GM12878 (cell line): ENCODE data around the gene HYAL4. TPM values are rescaled to one million over a fixed set of nuclear protein-coding genes. Genes with fewer than 3 reads are reported as not detected.

Source experiments
- ATAC-seq: fragments of 200-7000 bp; cut with Tn5 transposase; 3 replicates; pipeline ENCODE4 v1.9.1; 2020; ENCODE audit warnings: mild to moderate bottlenecking, moderate library complexity
- BruUV-seq: library from RNA; stranded (reverse); fragments of 400-500 nt; replicated peaks from 2 replicates; lab custom pipeline; 2021; lab: Mats Ljungman, UMichigan
- CTCF ChIA-PET: fragments of 300-600 bp; sonication (Branson Sonifier 250); formaldehyde crosslinking; extraction: SDS; loops from one replicate; lab custom pipeline; 2021; ENCODE audit warnings: inconsistent platforms; lab: Yijun Ruan, JAX
- POLR2A ChIA-PET: fragments of 350-600 bp; formaldehyde crosslinking; extraction: SDS; loops from one replicate; lab custom pipeline; 2021; ENCODE audit warnings: inconsistent platforms; lab: Charles Lee
- RAD21 ChIA-PET: fragments of 300-600 bp; sonication (Branson Sonifier 250); formaldehyde crosslinking; loops from one replicate; lab custom pipeline; 2023; ENCODE audit warnings: antibody characterized with exemption; ENCODE audit not compliant: unreplicated experiment; lab: Charles Lee
- SMC1A ChIA-PET: fragments of 300-600 bp; sonication (Branson Sonifier 250); formaldehyde crosslinking; loops from one replicate; lab custom pipeline; 2023; ENCODE audit not compliant: unreplicated experiment, uncharacterized antibody; lab: Charles Lee
- DNase-seq: peaks from one replicate; pipeline ENCODE4 v3.0.0-alpha.2; 2011; ENCODE audit warnings: low read depth, low spot score
- FAIRE-seq: peaks from 3 replicates; lab custom pipeline; 2011; peaks lifted over from hg19 to GRCh38; lab: Jason Lieb, UNC
- H2AFZ ChIP-seq: 2 replicates; pipeline ENCODE4 v1.6.0; 2011; ENCODE audit warnings: low read depth, low read length, control low read depth; ENCODE audit not compliant: control insufficient read depth
- H3K27ac ChIP-seq: 2 replicates; pipeline ENCODE4 v1.5.1; 2011; ENCODE audit warnings: control low read depth; ENCODE audit not compliant: control insufficient read depth, insufficient read depth
- H3K27me3 ChIP-seq, 2 experiments: replicated peaks in 1 of 2; 2 replicates each; pipeline versions ENCODE4 v1.6.0 to v1.6.1; 2011; ENCODE audit warnings: low read length in 1 of 2; ENCODE audit not compliant: control insufficient read depth in 2 of 2, insufficient read depth in 2 of 2
- H3K36me3 ChIP-seq, 2 experiments: 2 replicates each; pipeline ENCODE4 v1.5.1; 2011; ENCODE audit warnings: low read length in 1 of 2; ENCODE audit not compliant: control insufficient read depth in 2 of 2, insufficient read depth in 2 of 2
- H3K4me1 ChIP-seq: 2 replicates; pipeline ENCODE4 v1.6.1; 2011; ENCODE audit warnings: mild to moderate bottlenecking, low read length, moderate library complexity, mixed read lengths; ENCODE audit not compliant: control insufficient read depth, insufficient read depth
- H3K4me2 ChIP-seq: 2 replicates; pipeline ENCODE4 v1.6.0; 2011; ENCODE audit warnings: control low read depth; ENCODE audit not compliant: control insufficient read depth, insufficient read depth
- H3K4me3 ChIP-seq: fragments of 200-600 bp; sonication (generic); 2 replicates; pipeline ENCODE4 v1.5.1; 2016
- H3K79me2 ChIP-seq: 2 replicates; pipeline ENCODE4 v1.6.0; 2011; ENCODE audit warnings: low read length; ENCODE audit not compliant: control insufficient read depth, insufficient read depth
- H3K9ac ChIP-seq: 2 replicates; pipeline ENCODE4 v1.8.0; 2011; ENCODE audit warnings: low read length, control low read depth, mixed read lengths; ENCODE audit not compliant: control insufficient read depth, insufficient read depth
- H3K9me3 ChIP-seq: replicated peaks from 3 replicates; pipeline ENCODE4 v1.5.1; 2011; ENCODE audit warnings: mild to moderate bottlenecking, low read length; ENCODE audit not compliant: control insufficient read depth, insufficient read depth
- H4K20me1 ChIP-seq: 2 replicates; pipeline ENCODE4 v1.6.0; 2011; ENCODE audit not compliant: control insufficient read depth, insufficient read depth
- CHD2 ChIP-seq: IDR thresholded peaks from 2 replicates; pipeline ENCODE4 v1.6.1; 2011; ENCODE audit warnings: low read depth, low read length, improper control_type of control experiment, borderline replicate concordance
- CREM ChIP-seq: IDR thresholded peaks from 2 replicates; pipeline ENCODE4 v1.6.1; 2014; ENCODE audit warnings: antibody characterized with exemption, low read depth
- CTCF ChIP-seq, 3 experiments: IDR thresholded peaks in 2 of 3; conservative IDR thresholded peaks in 1 of 3; 2 replicates each; pipeline ENCODE4 v1.5.1; 2011; ENCODE audit warnings: low read depth in 3 of 3, low read length in 3 of 3, mild to moderate bottlenecking in 3 of 3, control low read depth in 2 of 3, moderate library complexity in 2 of 3, inconsistent platforms in 1 of 3, mixed read lengths in 1 of 3; ENCODE audit not compliant: control insufficient read depth in 2 of 3, insufficient read depth in 1 of 3; ENCODE audit errors: extremely low read depth in 1 of 3
- EP300 ChIP-seq, 2 experiments: fragments of 150-350 bp in 1 of 2; IDR thresholded peaks; 2 replicates each; pipeline ENCODE4 v1.6.1; 2011 to 2012; ENCODE audit warnings: low read depth in 2 of 2, low read length in 2 of 2, borderline replicate concordance in 1 of 2, improper control_type of control experiment in 1 of 2, inconsistent platforms in 1 of 2; ENCODE audit not compliant: control insufficient read depth in 1 of 2
- MXI1 ChIP-seq: fragments of 150-350 bp; IDR thresholded peaks from 2 replicates; pipeline ENCODE4 v1.6.1; 2011; ENCODE audit warnings: low read depth, mild to moderate bottlenecking, inconsistent platforms, low read length, improper control_type of control experiment
- RAD21 ChIP-seq: IDR thresholded peaks from 2 replicates; pipeline ENCODE4 v1.6.1; 2011; ENCODE audit warnings: mild to moderate bottlenecking, low read depth, low read length, moderate library complexity; ENCODE audit not compliant: insufficient read depth
- RUNX3 ChIP-seq: IDR thresholded peaks from 2 replicates; pipeline ENCODE4 v1.6.1; 2012; ENCODE audit warnings: low read length, inconsistent platforms
- SMC3 ChIP-seq: IDR thresholded peaks from 2 replicates; pipeline ENCODE4 v1.6.1; 2011; ENCODE audit warnings: low read length, improper control_type of control experiment, borderline replicate concordance
- YY1 ChIP-seq: IDR thresholded peaks from 2 replicates; pipeline ENCODE4 v1.6.1; 2011; ENCODE audit warnings: low read depth, mild to moderate bottlenecking, low read length
- ZNF217 ChIP-seq: fragments of 450-650 bp; IDR thresholded peaks from 2 replicates; pipeline ENCODE4 v1.6.1; 2017; ENCODE audit warnings: antibody characterized with exemption, mild to moderate bottlenecking
- ZNF274 ChIP-seq: IDR thresholded peaks from one replicate; pipeline ENCODE4 v1.8.0; 2011; ENCODE audit not compliant: insufficient read length, insufficient read depth
- ZNF384 ChIP-seq: IDR thresholded peaks from 2 replicates; pipeline ENCODE4 v1.6.1; 2012; ENCODE audit warnings: low read depth, mild to moderate bottlenecking, low read length, improper control_type of control experiment, borderline replicate concordance
- WGBS: methylation state at CpG from one replicate; pipeline ENCODE4 v1.1.6; 2016; ENCODE audit warnings: low lambda C conversion rate; ENCODE audit not compliant: insufficient replicate concordance, insufficient coverage; ENCODE audit errors: missing lambda C conversion rate; 5-methylcytosine and 5-hydroxymethylcytosine counted together
- in situ Hi-C: fragments of 300-500 bp; cut with MboI; formaldehyde crosslinking; loops from 9 replicates; pipeline ENCODE4 v1.14.3; 2018; ENCODE audit warnings: mixed read lengths
- intact Hi-C: fragments of 100-400 bp; cut with micrococcal nuclease; formaldehyde crosslinking; loops from one replicate; pipeline ENCODE4 v1.14.2; 2022; ENCODE audit not compliant: unreplicated experiment
- polyA plus RNA-seq, 11 experiments: library from polyadenylated mRNA; depleted of rRNA in 4 of 11; unstranded in 6 of 11; stranded (reverse) in 5 of 11; fragments of >200 nt; fragmentation: Nextera tagmentation in 4 of 11; fragmentation: Illumina TruSeq in 1 of 11; extraction: Ambion mirVana in 4 of 11; extraction: Trizol in 1 of 11; gene quantifications; 1 replicate in 1 of 11; 2 replicates in 10 of 11; pipeline versions ENCODE4 v1.2.1 to v1.2.3, GENCODE V29; 2011 to 2016; ENCODE audit warnings: inconsistent platforms in 2 of 11, missing spikeins in 2 of 11, low read depth in 1 of 11
- total RNA-seq, 4 experiments: library from RNA; depleted of rRNA in 3 of 4; stranded (reverse); fragments of >200 nt in 3 of 4; fragmentation: Illumina TruSeq in 1 of 4; extraction: Trizol in 1 of 4; gene quantifications; 2 replicates each; pipeline versions ENCODE4 v1.2.1 to v1.2.3, GENCODE V29; 2013 to 2021

The HYAL4 gene
- total and polyA plus RNA-seq, 10 of the 15 experiments (the other 5 are each of a cell fraction or from before 2014, with no cell fraction given), result 0.14 to 0.88 (median 0.26) TPM; not detected in 1

GRCh38 chr7:123864966-123865365, 20.0 kb downstream of the HYAL4 start:
- Histone ChIP-seq H3K9ac (no peak overlapping the region), H3K27ac (no peak overlapping the region), H3K9me3 (no peaks in the 10 kb centered on the region), H4K20me1 (no peaks in the 10 kb centered on the region), H3K4me3 (no peak overlapping the region), H3K4me2 (no peak overlapping the region), H3K79me2 (no peaks in the 10 kb centered on the region), H2AFZ (no peak overlapping the region), H3K27me3 (no peaks in the 10 kb centered on the region), H3K4me1 (no peaks in the 10 kb centered on the region), H3K36me3 (no peaks in the 10 kb centered on the region)
- in situ Hi-C loops (no loop called here), intact Hi-C loops (loop anchor here (1.0 to 5.0 kb wide), 3 partner anchors 67 to 228 kb away; no protein-coding TSS in a partner anchor)
- WGBS, result 95% methylated on average over 1 of the region's 1 CpG
- ChIA-PET SMC1A (interaction anchor here (0.7 to 4.1 kb wide), 27 partner anchors 8 to 371 kb away, joined by 3 to 151 read pairs (median 4); partner anchors contain the start of genes HYAL4 and WASL), CTCF (interaction anchor here (0.6 to 4.1 kb wide), 43 partner anchors 10 to 676 kb away, joined by 3 to 205 read pairs (median 4); partner anchors contain the start of gene NDUFA5), RAD21 (interaction anchor here (0.8 to 4.1 kb wide), 19 partner anchors 18 to 371 kb away, joined by 3 to 115 read pairs (median 4); partner anchors contain the start of genes HYAL4 and WASL), POLR2A (interaction anchor here (0.6 to 2.6 kb wide), 3 partner anchors 65 to 1075 kb away, joined by 4 to 10 read pairs (median 6); no protein-coding TSS in a partner anchor)
- no TSS peak for BruUV-seq
- FAIRE-seq (no peak), DNase-seq (no peak), ATAC-seq (no peak)
- TF ChIP-seq MXI1 (no peak), CREM (no peak), ZNF274 (no peak)

DNA sequence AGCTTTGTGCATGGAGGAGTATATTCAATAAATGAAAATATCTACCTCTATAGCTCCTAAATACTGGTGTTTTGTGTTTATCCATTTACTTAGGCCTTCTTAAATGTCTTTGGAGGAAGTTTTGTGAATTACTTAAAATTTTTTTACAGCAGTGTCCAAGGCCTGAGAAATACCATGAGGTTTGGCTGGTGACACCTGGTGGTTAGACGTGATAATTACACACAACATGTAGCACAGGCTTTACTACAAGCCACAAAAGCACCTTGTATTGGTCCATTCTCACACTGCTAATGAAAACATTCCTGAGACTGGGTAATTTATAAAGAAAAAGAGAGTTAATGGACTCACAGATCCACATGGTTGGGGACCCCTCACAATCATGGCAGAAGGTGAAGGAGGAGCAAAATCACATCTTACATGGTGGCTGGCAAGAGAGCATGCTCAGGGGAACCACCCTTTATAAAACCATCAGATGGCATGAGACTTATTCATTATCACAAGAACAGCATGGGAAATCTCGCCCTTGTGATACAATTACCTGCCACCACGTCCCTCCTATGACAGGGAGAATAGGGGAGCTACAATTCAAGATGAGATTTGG, 20.6 kb downstream of the HYAL4 start:
- SMC1A ChIA-PET, result interaction anchor here (0.6 to 4.1 kb wide), 28 partner anchors 9 to 456 kb away, joined by 3 to 151 read pairs (median 4); partner anchors contain the start of genes HYAL4 and WASL
- no peaks in the 10 kb centered on the region for H4K20me1 ChIP-seq
- no TSS peak for BruUV-seq
- ATAC-seq (peak; percentile 93), FAIRE-seq (peak; percentile 87), DNase-seq (peak; percentile 21)
- no peak overlapping the region for H2AFZ ChIP-seq
- H3K27ac ChIP-seq, result no peak overlapping the region
- RAD21 ChIA-PET, result interaction anchor here (0.8 to 4.1 kb wide), 19 partner anchors 19 to 371 kb away, joined by 3 to 115 read pairs (median 4); partner anchors contain the start of genes HYAL4 and WASL
- in situ Hi-C loops, result no loop called here
- TF ChIP-seq ZNF217, result no peak
- TF ChIP-seq ZNF384, result no peak
- TF ChIP-seq YY1, result 0 out of 2 replicates have a peak, but pooled peaks have one; percentile 29
- TF ChIP-seq CHD2, result no peak
- TF ChIP-seq CTCF (IDR thresholded peaks at IDR 0.05 in 2 of 3, conservative IDR thresholded peaks at IDR 0.05 in 1 of 3; ENCODE audit: control insufficient read depth in 2 of 3, extremely low read depth in 1 of 3, insufficient read depth in 1 of 3, low read depth in 3 of 3, low read length in 3 of 3), result peak; percentile 54 to 57 (median 57); a peak in 5 of 6 replicates
- TF ChIP-seq RAD21, result peak; percentile 73
- TF ChIP-seq RUNX3, result peak; percentile 56
- TF ChIP-seq EP300 (IDR thresholded peaks at IDR 0.05; ENCODE audit: borderline replicate concordance in 1 of 2, control insufficient read depth in 1 of 2, low read depth in 2 of 2, low read length in 2 of 2), result no peak
- TF ChIP-seq SMC3, result peak; percentile 86; the same call in 1 of the 2 replicates
- POLR2A ChIA-PET, result interaction anchor here (2.0 to 2.6 kb wide), 2 partner anchors 66 to 68 kb away, joined by 6 to 10 read pairs; no protein-coding TSS in a partner anchor
- H3K79me2 ChIP-seq, result no peaks in the 10 kb centered on the region
- CTCF ChIA-PET, result interaction anchor here (0.7 to 4.1 kb wide), 41 partner anchors 10 to 385 kb away, joined by 3 to 205 read pairs (median 5); partner anchors contain the start of gene NDUFA5
- H3K4me2 ChIP-seq, result no peak overlapping the region
- H3K36me3 ChIP-seq, result no peaks in the 10 kb centered on the region
- 0% methylated on average over 3 of the region's 3 CpGs for WGBS
- H3K9me3 ChIP-seq, result no peaks in the 10 kb centered on the region
- intact Hi-C loops, result loop anchor here (1.0 to 5.0 kb wide), 3 partner anchors 67 to 228 kb away; no protein-coding TSS in a partner anchor
- no peak overlapping the region for H3K9ac ChIP-seq
- no peaks in the 10 kb centered on the region for H3K27me3 ChIP-seq
- no peak overlapping the region for H3K4me3 ChIP-seq
- H3K4me1 ChIP-seq, result no peaks in the 10 kb centered on the region
